ENCODE results near the gene CLDN5. TPM values are rescaled to one million over a fixed set of nuclear protein-coding genes. Genes with fewer than 3 reads are reported as not detected.

Gene CLDN5
- total RNA-seq, 1 donor from 2014 or later = 0.69 TPM

GRCh38 chr22:19478045-19478900, 45.9 kb downstream of the CLDN5 start:
- Histone ChIP-seq H3K4me1 (peaks cover 17% of the 10 kb centered on the region), H3F3A (ENCODE audit: low read depth) (no peaks in the 10 kb centered on the region), H4K20me1 (ENCODE audit: low read depth) (peaks cover 44% of the 10 kb centered on the region), H2AFZ (replicated peaks) (peak overlapping the region; percentile 100), H3K4me3 (peak overlapping the region; percentile 77), H3K36me3 (no peaks in the 10 kb centered on the region), H3K9ac (peak overlapping the region; percentile 94), H3K9me3 (ENCODE audit: low read depth) (no peaks in the 10 kb centered on the region), H3K79me2 (ENCODE audit: low read depth) (peaks cover 58% of the 10 kb centered on the region), H3K27ac (no peak overlapping the region), H3K27me3 (no peaks in the 10 kb centered on the region), H3K4me2 (peak overlapping the region; percentile 78)
- no peak for DNase-seq (ENCODE audit: low spot score)
- peaks cover 8% of the 10 kb centered on the region for H3K36me3 Mint-ChIP-seq
- TF ChIP-seq EZH2phosphoT487 (IDR thresholded peaks at IDR 0.05) (peak; percentile 12), CTCF (IDR thresholded peaks at IDR 0.05) (no peak)
- H3K4me3 Mint-ChIP-seq = peak overlapping the region; percentile 99
- no peak overlapping the region for H3K27ac Mint-ChIP-seq
- H3K4me1 Mint-ChIP-seq = peaks cover 25% of the 10 kb centered on the region
- H3K27me3 Mint-ChIP-seq (ENCODE audit: insufficient read depth, low read depth) = peaks cover 4% of the 10 kb centered on the region
- H3K9me3 Mint-ChIP-seq = no peaks in the 10 kb centered on the region

GRCh38 chr22:19477321-19478044, 46.7 kb downstream of the CLDN5 start:
- TF ChIP-seq CTCF (IDR thresholded peaks at IDR 0.05) = peak; percentile 5
- no peak for TF ChIP-seq EZH2 (IDR thresholded peaks at IDR 0.05)
- peaks cover 8% of the 10 kb centered on the region for H3K36me3 Mint-ChIP-seq
- peaks cover 17% of the 10 kb centered on the region for H3K4me1 ChIP-seq
- H3K9ac ChIP-seq = peak overlapping the region; percentile 94
- H3K4me3 Mint-ChIP-seq = peak overlapping the region; percentile 99
- peaks cover 25% of the 10 kb centered on the region for H3K4me1 Mint-ChIP-seq
- peaks cover 4% of the 10 kb centered on the region for H3K27me3 Mint-ChIP-seq (ENCODE audit: insufficient read depth, low read depth)
- peaks cover 58% of the 10 kb centered on the region for H3K79me2 ChIP-seq (ENCODE audit: low read depth)
- H3K4me2 ChIP-seq = peak overlapping the region; percentile 78
- no peaks in the 10 kb centered on the region for H3K36me3 ChIP-seq
- H3K9me3 Mint-ChIP-seq = no peaks in the 10 kb centered on the region
- H2AFZ ChIP-seq (replicated peaks) = no peak overlapping the region
- no peak overlapping the region for H3K27ac Mint-ChIP-seq
- no peaks in the 10 kb centered on the region for H3F3A ChIP-seq (ENCODE audit: low read depth)
- no peak overlapping the region for H3K27ac ChIP-seq
- peak overlapping the region; percentile 77 for H3K4me3 ChIP-seq
- H3K27me3 ChIP-seq = no peaks in the 10 kb centered on the region
- H4K20me1 ChIP-seq (ENCODE audit: low read depth) = peaks cover 44% of the 10 kb centered on the region
- H3K9me3 ChIP-seq (ENCODE audit: low read depth) = no peaks in the 10 kb centered on the region
- no peak for DNase-seq (ENCODE audit: low spot score)

GRCh38 chr22:19476023-19476422, 48.2 kb downstream of the CLDN5 start:
- Histone ChIP-seq H3K9ac (no peak overlapping the region), H3K4me2 (no peak overlapping the region), H3K27ac (no peak overlapping the region), H3K4me3 (no peak overlapping the region), H3K9me3 (ENCODE audit: low read depth) (no peaks in the 10 kb centered on the region), H3K4me1 (peaks cover 16% of the 10 kb centered on the region), H2AFZ (replicated peaks) (no peak overlapping the region), H3K79me2 (ENCODE audit: low read depth) (peaks cover 51% of the 10 kb centered on the region), H3K36me3 (no peaks in the 10 kb centered on the region), H4K20me1 (ENCODE audit: low read depth) (peaks cover 44% of the 10 kb centered on the region), H3F3A (ENCODE audit: low read depth) (no peaks in the 10 kb centered on the region), H3K27me3 (no peaks in the 10 kb centered on the region)
- H3K4me1 Mint-ChIP-seq = peaks cover 25% of the 10 kb centered on the region
- H3K27ac Mint-ChIP-seq = no peak overlapping the region
- H3K36me3 Mint-ChIP-seq = peaks cover 17% of the 10 kb centered on the region
- H3K27me3 Mint-ChIP-seq (ENCODE audit: insufficient read depth, low read depth) = peaks cover 4% of the 10 kb centered on the region
- TF ChIP-seq CTCF (IDR thresholded peaks at IDR 0.05) = no peak
- TF ChIP-seq EZH2 (IDR thresholded peaks at IDR 0.05) = no peak
- no peak for TF ChIP-seq EZH2phosphoT487 (IDR thresholded peaks at IDR 0.05)
- DNase-seq (ENCODE audit: low spot score) = no peak
- no peaks in the 10 kb centered on the region for H3K9me3 Mint-ChIP-seq
- H3K4me3 Mint-ChIP-seq = peak overlapping the region; percentile 22

Measured in neural progenitor cell (in vitro differentiated cells).